Stimulated activated CD8-positive, alpha-beta memory T cell treated with anti-CD3 and anti-CD28 coated beads, Interleukin-15, amount 100 ng/mL, for 1 hour (primary cell): ENCODE data around the gene SLC45A2.
"Not testable (repeated sequence)": the region's sequence is repeated elsewhere in the genome, so short reads cannot be mapped to it uniquely, and the experiment has no call there.

ENCODE experiments used
- DNase-seq: peaks from one replicate; pipeline ENCODE4 v3.0.0-alpha.2; 2020; ENCODE audit warnings: low read depth

SLC45A2 gene

GRCh38 chr5:33966805-33967204, 17.7 kb downstream of the SLC45A2 start:
- no peak for DNase-seq

GRCh38 chr5:33964132-33964700, 20.3 kb downstream of the SLC45A2 start:
- no peak for DNase-seq

GRCh38 chr5:33958176-33958575, 26.3 kb downstream of the SLC45A2 start:
- DNase-seq, result no peak

- DNase-seq, result no peak
Measured at GRCh38 chr5:33957577-33958150, 26.8 kb downstream of the SLC45A2 start.

GRCh38 chr5:33952175-33952574, 32.3 kb downstream of the SLC45A2 start:
- DNase-seq, result not testable (repeated sequence)

- DNase-seq, result no peak
Measured at GRCh38 chr5:33944543-33945132, 39.9 kb downstream of the SLC45A2 start.

GRCh38 chr5:33941090-33941489, 43.4 kb downstream of the SLC45A2 start:
- DNase-seq, result no peak

GRCh38 chr5:33939556-33940262, 44.8 kb downstream of the SLC45A2 start:
- DNase-seq, result no peak

- no peak for DNase-seq
Measured at GRCh38 chr5:33938881-33939280, 45.6 kb downstream of the SLC45A2 start.

GRCh38 chr5:33938507-33938796, 46.0 kb downstream of the SLC45A2 start:
- no peak for DNase-seq

GRCh38 chr5:33937707-33938506, 46.6 kb downstream of the SLC45A2 start:
- DNase-seq, result no peak

GRCh38 chr5:33937017-33937706, 47.3 kb downstream of the SLC45A2 start:
- no peak for DNase-seq

GRCh38 chr5:33936381-33937016, 48.0 kb downstream of the SLC45A2 start, which contains the start of gene RXFP3:
RXFP3 (plus strand) TSS chr5:33936386; CDS start chr5:33936741, 355 bp downstream.
- no peak for DNase-seq

- no peak for DNase-seq
Measured at GRCh38 chr5:33936004-33936380, 48.5 kb downstream of the SLC45A2 start.

- DNase-seq, result no peak
Measured at GRCh38 chr5:33934176-33934575, 50.3 kb downstream of the SLC45A2 start.

- DNase-seq, result no peak
Measured at GRCh38 chr5:33933723-33934169, 50.7 kb downstream of the SLC45A2 start.

- DNase-seq, result no peak
Measured at GRCh38 chr5:33931136-33931535, 53.4 kb downstream of the SLC45A2 start.

GRCh38 chr5:33929925-33930690, 54.4 kb downstream of the SLC45A2 start:
- no peak for DNase-seq

GRCh38 chr5:33928283-33928682, 56.2 kb downstream of the SLC45A2 start:
- DNase-seq, result no peak

- no peak for DNase-seq
Measured at GRCh38 chr5:33927685-33928084, 56.8 kb downstream of the SLC45A2 start.

GRCh38 chr5:33925278-33925677, 59.2 kb downstream of the SLC45A2 start:
- DNase-seq, result no peak
